Measurements from ENCODE around the gene SRSF12.

The SRSF12 gene

GRCh38 chr6:89160331-89161092 is 42.6 kb upstream of the SRSF12 start:
- TF ChIP-seq ARNTL (CRISPR knock-in tag; IDR thresholded peaks at IDR 0.05; ENCODE audit: borderline replicate concordance, low read depth) (no peak), ZFP3 (CRISPR knock-in tag; IDR thresholded peaks at IDR 0.05) (no peak), CSRNP3 (CRISPR knock-in tag; IDR thresholded peaks at IDR 0.05) (no peak), ZFP30 (CRISPR knock-in tag; IDR thresholded peaks at IDR 0.05) (no peak)
- ATAC-seq = no peak

- TF ChIP-seq ZFP3 (CRISPR knock-in tag; IDR thresholded peaks at IDR 0.05) = no peak
- TF ChIP-seq ESRRG (CRISPR knock-in tag; IDR thresholded peaks at IDR 0.05) = no peak
- no peak for ATAC-seq
Measured at GRCh38 chr6:89154131-89154530, 36.3 kb upstream of the SRSF12 start.

- no peak for ATAC-seq
- no peak for TF ChIP-seq BACH2 (CRISPR knock-in tag; IDR thresholded peaks at IDR 0.05; ENCODE audit: borderline replicate concordance)
- no peak for TF ChIP-seq TSHZ2 (CRISPR knock-in tag; IDR thresholded peaks at IDR 0.05)
- TF ChIP-seq CREB5 (CRISPR knock-in tag; IDR thresholded peaks at IDR 0.05; ENCODE audit: low read depth) = no peak
- TF ChIP-seq ARNTL (CRISPR knock-in tag; IDR thresholded peaks at IDR 0.05; ENCODE audit: borderline replicate concordance, low read depth) = no peak
- TF ChIP-seq POU6F1 (CRISPR knock-in tag; IDR thresholded peaks at IDR 0.05; ENCODE audit: borderline replicate concordance, low read depth) = no peak
- no peak for TF ChIP-seq ZNF8 (CRISPR knock-in tag; IDR thresholded peaks at IDR 0.05)
- no peak for TF ChIP-seq ZC3H10 (CRISPR knock-in tag; IDR thresholded peaks at IDR 0.05)
- TF ChIP-seq ZNF565 (CRISPR knock-in tag; conservative IDR thresholded peaks at IDR 0.05; ENCODE audit: low read depth) = no peak
- TF ChIP-seq PATZ1 (CRISPR knock-in tag; IDR thresholded peaks at IDR 0.05; ENCODE audit: borderline replicate concordance) = no peak
- no peak for TF ChIP-seq ZFP30 (CRISPR knock-in tag; IDR thresholded peaks at IDR 0.05)
- TF ChIP-seq GLIS3 (CRISPR knock-in tag; IDR thresholded peaks at IDR 0.05) = no peak
- no peak for TF ChIP-seq OSR1 (CRISPR knock-in tag; IDR thresholded peaks at IDR 0.05)
- TF ChIP-seq RARB (CRISPR knock-in tag; IDR thresholded peaks at IDR 0.05) = no peak
- no peak for TF ChIP-seq SNAI2 (CRISPR knock-in tag; IDR thresholded peaks at IDR 0.05)
- TF ChIP-seq TCF4 (CRISPR knock-in tag; IDR thresholded peaks at IDR 0.05; ENCODE audit: borderline replicate concordance) = no peak
Measured at GRCh38 chr6:89148016-89148750, 30.3 kb upstream of the SRSF12 start.

All from SK-N-SH treated with all-trans-retinoic acid at 6 μM for 48 hours (cell line).